Thoracic aorta (tissue), 2 donors: Measurements from ENCODE around the gene ST7. TPM values are rescaled to one million over a fixed set of nuclear protein-coding genes. Genes with fewer than 3 reads are reported as not detected.
A peak's percentile ranks its signal among the peaks of the same experiment; 100 is the strongest.

ENCODE experiments used
- ATAC-seq: fragments of 150-250 bp; one replicate; pipeline ENCODE4 v1.8.0; 2017; ENCODE audit warnings: low read depth; ENCODE audit not compliant: insufficient number of reproducible peaks, low FRiP score
- DNase-seq: peaks from one replicate; pipeline ENCODE4 v3.0.0-alpha.2; 2020; ENCODE audit warnings: low spot score
- H3K27ac ChIP-seq, 2 donors: fragments of 200-600 bp; sonication (generic); 1 replicate in 1 of 2; 2 replicates in 1 of 2; pipeline ENCODE4 v1.5.1; 2016; ENCODE audit warnings: mild to moderate bottlenecking in 2 of 2, moderate library complexity in 2 of 2
- H3K27me3 ChIP-seq: fragments of 200-600 bp; sonication (generic); replicated peaks from 2 replicates; pipeline ENCODE4 v1.6.0; 2016; ENCODE audit warnings: mild to moderate bottlenecking; ENCODE audit not compliant: insufficient read depth
- H3K36me3 ChIP-seq: fragments of 200-600 bp; sonication (generic); one replicate; pipeline ENCODE4 v1.5.1; 2016
- H3K4me1 ChIP-seq, 2 donors: fragments of 200-600 bp; sonication (generic); 1 replicate in 1 of 2; 2 replicates in 1 of 2; pipeline versions ENCODE4 v1.5.1 to v1.6.0; 2016; ENCODE audit warnings: low read depth in 2 of 2, mild to moderate bottlenecking in 1 of 2; ENCODE audit not compliant: control insufficient read depth in 1 of 2
- H3K4me3 ChIP-seq: fragments of 200-600 bp; sonication (generic); 2 replicates; pipeline ENCODE4 v1.5.1; 2016; ENCODE audit warnings: mild to moderate bottlenecking
- H3K9me3 ChIP-seq: fragments of 200-600 bp; sonication (generic); 2 replicates; pipeline ENCODE4 v1.5.1; 2016
- CTCF ChIP-seq: fragments of 200-600 bp; sonication (generic); IDR thresholded peaks from one replicate; pipeline ENCODE4 v1.5.1; 2019; ENCODE audit warnings: antibody characterized with exemption
- total RNA-seq, 2 donors: library from RNA; depleted of rRNA; stranded (reverse); fragments of >200 nt; gene quantifications; one replicate each; pipeline versions ENCODE4 v1.1.0 to v1.2.3, GENCODE V29; 2016

ST7 gene
- total RNA-seq, 2 donors from 2014 or later = 29.8 to 56.2 TPM

GRCh38 chr7:117172283-117172682 is 219.0 kb downstream of the ST7 start:
- no peak for ATAC-seq
- peaks cover 0 to 16% of the 10 kb centered on the region in 2 donors for H3K4me1 ChIP-seq
- no peak for DNase-seq
- peak overlapping the region in 1 of 2 donors; percentile 13 for H3K27ac ChIP-seq
- H3K27me3 ChIP-seq = no peaks in the 10 kb centered on the region
- no peak for TF ChIP-seq CTCF
- no peak overlapping the region for H3K4me3 ChIP-seq
- H3K9me3 ChIP-seq = no peaks in the 10 kb centered on the region
- peaks cover 6% of the 10 kb centered on the region for H3K36me3 ChIP-seq

- H3K27me3 ChIP-seq = no peaks in the 10 kb centered on the region
- H3K4me1 ChIP-seq = peaks cover 0 to 16% of the 10 kb centered on the region in 2 donors
- no peak overlapping the region for H3K4me3 ChIP-seq
- no peaks in the 10 kb centered on the region for H3K9me3 ChIP-seq
- peak overlapping the region in 1 of 2 donors; percentile 6 for H3K27ac ChIP-seq
- peaks cover 6% of the 10 kb centered on the region for H3K36me3 ChIP-seq
- no peak for TF ChIP-seq CTCF
- ATAC-seq (no peak), DNase-seq (no peak)
These were observed 219.9 kb downstream of the ST7 start for GRCh38 chr7:117173035-117173770.

DNA sequence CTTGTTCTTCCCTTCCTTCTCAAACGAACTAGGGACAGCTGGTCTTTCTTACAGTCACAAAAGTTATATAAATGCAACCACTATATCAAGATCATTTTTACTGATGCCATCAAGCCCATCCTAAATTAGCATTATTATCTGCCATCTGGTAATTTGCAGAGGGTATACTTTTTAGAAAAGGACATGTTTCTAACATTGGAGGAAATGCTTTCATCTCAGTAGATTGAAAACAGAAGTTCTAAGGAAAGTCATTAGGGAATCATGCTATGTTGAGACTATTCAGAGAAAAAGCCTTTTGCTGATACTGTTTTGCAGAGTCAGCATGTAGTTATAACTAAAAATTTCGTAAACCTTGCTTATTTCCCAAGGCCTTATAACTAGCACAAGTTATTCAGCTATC is 222.9 kb downstream of the ST7 start:
- Histone ChIP-seq H3K27me3 (no peaks in the 10 kb centered on the region), H3K27ac (no peak overlapping the region), H3K9me3 (no peaks in the 10 kb centered on the region), H3K36me3 (peaks cover 6% of the 10 kb centered on the region), H3K4me3 (no peak overlapping the region), H3K4me1 (peaks cover 0 to 11% of the 10 kb centered on the region in 2 donors)
- no peak for ATAC-seq
- no peak for DNase-seq
- TF ChIP-seq CTCF = no peak

DNA sequence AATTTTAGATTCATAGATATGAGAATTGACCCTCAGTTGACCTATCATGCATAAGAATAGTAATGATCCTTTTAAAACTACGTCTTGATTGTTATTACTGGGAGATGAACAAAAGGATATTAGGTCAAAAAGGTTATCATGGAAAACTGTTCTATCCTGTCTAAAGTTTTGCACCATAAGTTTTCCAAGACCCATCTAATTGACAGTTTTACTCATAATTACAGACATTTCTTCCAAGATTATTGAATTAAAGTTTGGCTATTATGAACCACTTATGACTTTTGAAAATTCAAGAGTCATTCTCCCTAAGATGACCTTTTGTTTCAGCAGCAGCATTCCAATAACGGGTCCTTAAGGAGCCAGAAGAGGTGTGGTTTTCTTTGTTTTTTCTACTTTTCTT is 225.3 kb downstream of the ST7 start:
- Histone ChIP-seq H3K9me3 (no peaks in the 10 kb centered on the region), H3K4me3 (no peak overlapping the region), H3K36me3 (peaks cover 6% of the 10 kb centered on the region), H3K4me1 (peaks cover 0 to 6% of the 10 kb centered on the region in 2 donors), H3K27ac (no peak overlapping the region), H3K27me3 (no peaks in the 10 kb centered on the region)
- no peak for TF ChIP-seq CTCF
- no peak for ATAC-seq
- DNase-seq = no peak

DNA sequence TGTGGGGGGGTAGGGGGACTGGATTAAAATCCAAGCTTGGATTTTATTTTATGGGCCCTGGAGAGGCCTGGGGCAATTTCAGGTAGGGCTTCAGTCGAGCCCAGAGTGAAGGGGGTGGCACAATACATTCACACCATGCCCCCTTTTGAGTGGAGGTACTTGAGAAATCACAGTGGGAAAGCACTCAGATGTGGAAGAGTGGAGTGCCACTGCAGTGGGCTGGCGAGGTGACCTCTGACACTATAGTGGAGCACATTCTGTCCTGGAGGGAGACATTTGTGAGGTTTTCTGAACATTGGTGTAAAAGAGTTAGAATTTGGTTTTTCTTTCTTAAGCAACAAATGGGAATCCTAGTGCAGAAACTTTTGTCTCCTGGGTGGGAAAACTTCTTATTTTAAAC is 226.4 kb downstream of the ST7 start:
- H3K27me3 ChIP-seq = no peaks in the 10 kb centered on the region
- peaks cover 0 to 10% of the 10 kb centered on the region in 2 donors for H3K4me1 ChIP-seq
- no peaks in the 10 kb centered on the region for H3K9me3 ChIP-seq
- H3K27ac ChIP-seq = no peak overlapping the region
- ATAC-seq = no peak
- no peak for DNase-seq
- peaks cover 5% of the 10 kb centered on the region for H3K36me3 ChIP-seq
- TF ChIP-seq CTCF = no peak
- H3K4me3 ChIP-seq = no peak overlapping the region
